Subcutaneous adipose tissue (tissue), 4 donors: ENCODE data around the gene CCR6. TPM values are rescaled to one million over a fixed set of nuclear protein-coding genes. Genes with fewer than 3 reads are reported as not detected.

Experiments
- total RNA-seq, 4 donors: library from RNA; depleted of rRNA; stranded (reverse); fragments of >200 nt; gene quantifications; one replicate each; pipeline ENCODE4 v1.1.0, GENCODE V29; 2016
- TF ChIP-seq, protein P1 (sequence below): fragments of 450-650 bp; IDR thresholded peaks from one replicate; pipeline ENCODE4 v1.5.1; 2016; ENCODE audit warnings: low read depth, mild to moderate bottlenecking, control low read depth, antibody characterized with exemption, moderate library complexity

CCR6 gene
- total RNA-seq, 4 donors from 2014 or later, result 0.22 TPM; not detected in 3

- TF ChIP-seq, protein P1, sequence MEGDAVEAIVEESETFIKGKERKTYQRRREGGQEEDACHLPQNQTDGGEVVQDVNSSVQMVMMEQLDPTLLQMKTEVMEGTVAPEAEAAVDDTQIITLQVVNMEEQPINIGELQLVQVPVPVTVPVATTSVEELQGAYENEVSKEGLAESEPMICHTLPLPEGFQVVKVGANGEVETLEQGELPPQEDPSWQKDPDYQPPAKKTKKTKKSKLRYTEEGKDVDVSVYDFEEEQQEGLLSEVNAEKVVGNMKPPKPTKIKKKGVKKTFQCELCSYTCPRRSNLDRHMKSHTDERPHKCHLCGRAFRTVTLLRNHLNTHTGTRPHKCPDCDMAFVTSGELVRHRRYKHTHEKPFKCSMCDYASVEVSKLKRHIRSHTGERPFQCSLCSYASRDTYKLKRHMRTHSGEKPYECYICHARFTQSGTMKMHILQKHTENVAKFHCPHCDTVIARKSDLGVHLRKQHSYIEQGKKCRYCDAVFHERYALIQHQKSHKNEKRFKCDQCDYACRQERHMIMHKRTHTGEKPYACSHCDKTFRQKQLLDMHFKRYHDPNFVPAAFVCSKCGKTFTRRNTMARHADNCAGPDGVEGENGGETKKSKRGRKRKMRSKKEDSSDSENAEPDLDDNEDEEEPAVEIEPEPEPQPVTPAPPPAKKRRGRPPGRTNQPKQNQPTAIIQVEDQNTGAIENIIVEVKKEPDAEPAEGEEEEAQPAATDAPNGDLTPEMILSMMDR, result no peak
Measured at GRCh38 chr6:167146135-167146534, 23.2 kb downstream of the CCR6 start.

GRCh38 chr6:167146977-167147376 lies 24.1 kb downstream of the CCR6 start:
- TF ChIP-seq, protein P1, result no peak

DNA sequence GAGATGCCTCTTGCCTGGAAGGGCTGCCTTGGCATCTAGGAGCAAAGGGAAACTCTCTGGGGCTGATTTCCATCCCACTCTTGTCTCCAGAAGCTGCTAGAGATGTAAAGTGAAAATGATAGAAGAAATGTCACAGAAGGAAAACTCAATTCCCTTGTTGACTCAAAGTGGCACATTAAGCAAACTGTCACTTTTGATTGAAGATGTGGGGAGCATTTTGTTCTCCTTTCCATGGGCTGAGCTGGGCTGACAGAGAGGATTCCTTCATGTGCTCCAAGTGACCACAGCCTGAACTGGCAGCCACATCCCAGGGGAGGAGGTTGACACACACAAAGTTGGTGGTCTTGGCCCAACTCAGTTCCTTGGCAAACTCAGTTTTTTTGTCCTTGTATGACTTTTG lies 25.1 kb downstream of the CCR6 start:
- TF ChIP-seq, protein P1, result no peak

GRCh38 chr6:167148997-167149396 lies 26.1 kb downstream of the CCR6 start:
- TF ChIP-seq, protein P1, result no peak

- TF ChIP-seq, protein P1, result no peak
Measured at GRCh38 chr6:167150941-167151549, 28.1 kb downstream of the CCR6 start.

- TF ChIP-seq, protein P1, result no peak
Measured at GRCh38 chr6:167151648-167152047, 28.8 kb downstream of the CCR6 start.

DNA sequence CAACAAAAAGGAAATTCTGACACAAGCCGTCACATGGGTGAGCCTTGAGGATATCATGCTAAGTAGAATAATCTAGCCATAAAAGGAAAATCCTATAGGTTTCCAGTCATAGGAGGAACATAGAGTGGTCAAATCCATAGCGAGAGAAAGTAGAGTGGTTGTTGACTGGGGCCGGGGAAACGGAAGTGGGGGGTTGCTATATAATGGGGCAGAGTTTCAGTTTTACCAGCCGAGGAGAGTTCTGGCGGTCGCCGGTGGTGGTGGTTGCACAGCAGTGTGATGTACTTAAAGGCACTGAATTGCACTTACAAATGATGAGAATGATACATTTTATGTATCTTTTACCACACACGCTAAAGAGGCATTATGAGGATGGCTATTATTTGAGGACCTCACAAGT lies 30.0 kb downstream of the CCR6 start:
- TF ChIP-seq, protein P1, result no peak
